Activated naive CD4-positive, alpha-beta T cell treated with anti-CD3 and anti-CD28 coated beads, Interleukin-2, amount 50 U/mL, for 72 hours (primary cell): ENCODE results near the gene KLHL42. TPM values are rescaled to one million over a fixed set of nuclear protein-coding genes. Genes with fewer than 3 reads are reported as not detected.

Source experiments
- total RNA-seq, 2 donors: library from RNA; stranded (reverse); gene quantifications; one replicate each; pipeline ENCODE4 v1.2.3, GENCODE V29; 2022

KLHL42 gene
- total RNA-seq, 2 donors from 2014 or later, result 7.1 to 14.3 TPM

Other genes with a start within 250 kb of the KLHL42 start
- gene REP15, start 83.8 kb upstream of the KLHL42 start, total RNA-seq, result 1 to 10 TPM in 1 of 2 donors, under 1 TPM in 1; 0.20 to 1.0 TPM
- gene MRPS35, start 69.4 kb upstream of the KLHL42 start, total RNA-seq, result 10 to 100 TPM; 49.3 to 53.9 TPM
- gene MANSC4, start within 50 bp of the KLHL42 start, total RNA-seq, result not detected
- gene PTHLH, start 192.5 kb downstream of the KLHL42 start, total RNA-seq, result not detected